Embryonic facial prominence (tissue), 1 donor: Measurements from ENCODE around the gene UPK3BL2.
A peak's percentile ranks its signal among the peaks of the same experiment; 100 is the strongest.
"Not testable (repeated sequence)": the region's sequence is repeated elsewhere in the genome, so short reads cannot be mapped to it uniquely, and the experiment has no call there.

ENCODE experiments used
- DNase-seq: peaks from one replicate; pipeline ENCODE4 v3.0.0-alpha.2; 2016; ENCODE audit errors: extremely low spot score

The UPK3BL2 gene

GRCh38 chr7:102531583-102531982 is 11.9 kb downstream of the UPK3BL2 start:
- not testable (repeated sequence) for DNase-seq

- not testable (repeated sequence) for DNase-seq
Observed at GRCh38 chr7:102527822-102528793, 15.4 kb downstream of the UPK3BL2 start.

DNA sequence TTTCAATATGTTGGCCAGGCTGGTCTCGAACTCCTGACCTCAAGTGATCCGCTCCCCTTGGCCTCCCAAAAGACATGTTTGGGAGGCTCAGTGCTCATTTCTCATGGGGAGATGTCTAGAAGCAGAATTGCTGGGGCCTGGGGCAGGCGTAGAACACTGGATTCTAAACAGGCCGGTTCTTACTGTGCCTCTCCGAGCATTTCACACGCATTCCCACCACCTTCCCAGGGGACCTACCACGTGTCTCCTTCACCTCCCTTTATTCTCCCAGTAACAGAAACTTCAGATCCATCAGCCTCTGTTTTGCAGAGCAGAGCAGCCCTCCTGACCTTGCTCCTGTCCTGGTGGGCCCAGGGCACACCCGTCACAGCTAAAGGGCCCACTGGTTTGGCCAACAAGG is 16.3 kb downstream of the UPK3BL2 start:
- not testable (repeated sequence) for DNase-seq

GRCh38 chr7:102524803-102525202 is 18.7 kb downstream of the UPK3BL2 start:
- DNase-seq: not testable (repeated sequence)

GRCh38 chr7:102520797-102521196 is 22.7 kb downstream of the UPK3BL2 start:
- not testable (repeated sequence) for DNase-seq

DNA sequence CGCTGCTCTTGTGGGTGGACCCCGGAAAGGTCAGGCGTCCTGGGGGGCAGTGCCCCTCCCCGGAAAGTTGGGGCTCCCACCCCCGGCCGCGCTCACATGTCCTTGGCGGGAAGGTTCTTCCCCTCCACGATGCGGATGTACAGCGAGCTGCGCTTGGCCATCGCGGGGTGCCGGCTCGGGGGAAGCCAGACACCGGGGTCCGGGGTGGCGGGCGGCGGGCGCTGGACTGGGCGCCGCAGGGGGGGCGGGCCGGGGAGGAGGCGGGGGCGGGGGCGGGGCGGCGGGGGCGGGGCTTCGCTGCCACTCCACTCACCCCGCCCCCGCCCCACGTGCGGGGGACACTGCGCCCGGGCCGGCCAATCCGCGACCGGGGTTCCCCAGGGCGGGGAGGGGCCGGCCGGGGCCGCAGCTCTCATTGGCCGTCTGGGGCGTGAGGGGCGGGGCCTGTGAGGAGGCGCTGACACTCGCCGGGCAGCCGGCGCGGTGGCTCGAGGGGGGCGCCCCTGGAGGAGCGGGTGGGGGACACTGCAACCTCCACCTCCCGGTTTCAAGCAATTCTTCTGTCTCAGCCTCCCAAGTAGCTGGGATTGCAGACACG is 25.8 kb downstream of the UPK3BL2 start, which contains the start of gene RASA4B:
TSS of gene RASA4B (minus strand) at position 228 of the 598 bp plus-strand sequence. CDS start at position 161, 67 bp downstream.
- DNase-seq: not testable (repeated sequence)

DNA sequence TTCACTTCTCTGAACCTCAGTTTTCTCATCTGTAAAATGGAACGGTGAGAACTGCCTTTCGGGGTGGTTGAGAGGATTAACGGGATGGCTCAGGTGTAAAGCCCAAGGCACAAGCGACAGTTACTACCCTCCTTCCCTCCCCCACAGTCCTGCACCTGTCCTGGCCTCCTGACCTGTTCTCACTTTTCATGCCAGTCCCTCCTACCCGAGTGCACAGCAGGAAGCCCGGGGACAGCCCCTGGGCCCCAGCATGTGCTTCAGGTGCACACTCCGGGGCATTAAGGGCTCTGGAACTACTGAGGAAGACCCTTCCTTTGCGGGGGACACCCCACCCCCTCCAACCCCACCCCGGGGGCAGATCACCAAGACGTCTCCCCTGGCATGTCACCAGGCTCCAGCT is 26.5 kb downstream of the UPK3BL2 start:
- DNase-seq: not testable (repeated sequence)

GRCh38 chr7:102515889-102516288 is 27.6 kb downstream of the UPK3BL2 start:
- not testable (repeated sequence) for DNase-seq

DNA sequence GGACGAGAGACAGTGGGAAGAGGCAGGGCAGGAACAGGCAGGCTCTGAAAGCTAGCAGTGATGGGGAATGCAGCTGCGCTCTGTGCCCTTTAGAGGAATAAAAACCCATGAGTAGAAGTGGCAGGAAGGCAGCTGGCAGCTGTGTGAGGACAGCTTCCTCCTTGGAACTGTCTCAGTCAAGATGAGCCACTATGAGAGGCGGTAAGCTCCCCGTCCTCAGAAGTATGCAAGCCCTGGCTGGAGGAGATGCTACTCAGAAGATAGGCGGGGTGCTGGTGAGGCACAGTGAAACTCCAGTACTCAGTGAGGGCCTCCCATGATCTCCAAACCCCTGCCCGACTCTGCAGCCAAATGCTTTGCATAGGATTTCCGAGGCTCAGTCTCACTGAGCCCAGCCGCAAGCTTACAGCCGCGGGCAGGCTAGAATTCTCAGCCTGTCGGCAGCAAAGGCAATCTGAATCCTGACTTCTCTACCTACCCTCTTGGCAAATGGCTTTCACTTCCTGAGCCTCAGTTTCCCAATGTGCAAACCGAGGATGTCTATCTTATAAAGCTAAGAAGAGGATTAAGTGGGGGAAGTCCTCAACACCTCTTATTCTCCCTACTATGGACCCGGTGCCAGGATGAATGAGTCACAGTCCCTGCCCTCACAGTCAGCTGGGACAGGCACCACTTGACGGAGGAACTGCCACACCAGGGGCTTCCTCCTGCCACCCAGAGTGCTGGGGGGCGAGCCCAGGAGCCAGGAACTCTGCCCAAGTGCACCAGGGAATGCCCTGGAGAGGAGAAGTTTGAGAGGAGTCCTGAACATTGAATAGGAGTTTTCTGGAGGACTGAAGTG is 28.4 kb downstream of the UPK3BL2 start:
- not testable (repeated sequence) for DNase-seq

DNA sequence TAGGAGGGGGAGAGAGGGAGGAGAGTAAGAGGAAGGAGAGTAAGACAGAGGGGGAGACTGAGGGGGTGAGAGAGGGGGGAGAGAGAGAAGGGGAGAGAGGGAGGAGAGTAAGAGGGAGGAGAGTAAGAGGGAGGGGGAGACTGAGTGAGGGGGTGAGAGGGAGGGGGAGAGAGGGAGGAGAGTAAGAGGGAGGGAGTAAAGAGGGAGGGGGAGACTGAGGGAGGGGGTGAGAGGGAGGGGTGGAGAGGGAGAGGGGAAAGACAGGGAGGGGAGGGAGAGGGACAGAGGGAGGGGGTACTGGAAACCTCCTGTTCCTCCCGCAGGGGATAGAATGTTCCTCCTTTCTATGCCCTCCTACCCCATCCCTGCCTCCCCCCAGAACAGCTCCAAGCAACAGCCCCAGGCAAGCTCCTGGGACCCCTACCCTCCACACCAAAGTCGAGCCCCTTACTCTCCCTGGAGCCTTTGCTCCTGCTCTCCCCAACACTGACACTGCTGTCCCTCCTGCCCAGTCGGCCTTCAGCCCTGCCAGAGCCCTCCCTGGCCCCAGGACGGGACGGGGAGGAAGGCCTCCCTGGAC is 30.8 kb downstream of the UPK3BL2 start:
- peak; percentile 99 for DNase-seq

- not testable (repeated sequence) for DNase-seq
Observed at GRCh38 chr7:102511860-102512522, 31.5 kb downstream of the UPK3BL2 start.

DNA sequence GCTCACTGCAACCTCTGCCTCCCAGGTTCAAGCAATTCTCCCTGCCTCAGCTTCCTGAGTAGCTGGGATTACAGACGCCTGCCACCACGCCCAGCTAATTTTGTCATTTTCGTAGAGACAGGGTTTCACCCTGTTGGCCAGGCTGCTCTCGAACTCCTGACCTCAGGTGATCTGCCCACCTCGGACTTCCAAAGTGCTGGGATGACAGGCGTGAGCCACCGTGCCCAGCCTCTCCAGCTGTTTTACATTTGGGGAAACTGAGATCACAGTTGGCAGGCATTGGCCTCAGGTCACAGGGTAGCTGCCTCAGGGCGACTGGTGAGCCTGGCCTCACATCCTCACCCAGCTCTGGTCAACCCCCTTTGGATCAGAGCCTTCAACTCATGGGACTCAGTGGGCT is 32.9 kb downstream of the UPK3BL2 start:
- DNase-seq: not testable (repeated sequence)

DNA sequence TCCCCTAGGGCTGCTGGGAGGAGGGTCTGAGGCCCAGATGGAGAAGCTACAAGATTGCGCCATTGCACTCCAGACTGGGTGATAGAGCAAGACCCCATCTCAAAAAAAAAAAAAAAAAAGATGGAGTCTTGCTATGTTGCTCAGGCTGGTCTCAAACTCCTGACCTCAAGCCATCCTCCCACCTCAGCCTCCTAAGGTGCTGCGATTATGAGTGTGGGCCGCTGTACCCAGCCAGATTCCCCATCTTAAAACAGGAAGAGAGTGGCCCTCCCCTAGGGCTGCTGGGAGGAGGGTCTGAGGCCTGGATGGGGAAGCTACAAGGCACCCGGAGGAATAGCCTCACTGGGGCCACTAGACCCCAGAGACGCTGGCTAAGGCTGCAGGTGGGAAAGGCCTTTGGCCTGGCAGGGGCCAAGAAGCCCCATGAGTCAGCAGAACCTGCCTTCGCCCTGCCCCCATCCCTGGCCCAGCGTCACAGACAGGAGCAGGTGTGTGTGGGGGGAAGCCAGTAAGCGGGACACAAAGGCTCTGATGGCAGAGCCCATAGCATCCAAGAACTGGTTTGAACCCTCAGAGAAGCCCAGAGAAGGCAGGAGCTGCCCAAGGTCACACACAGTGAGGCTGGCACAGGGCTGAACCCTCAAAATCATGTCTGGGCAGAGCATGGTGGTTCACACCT is 35.9 kb downstream of the UPK3BL2 start:
- DNase-seq: not testable (repeated sequence)

GRCh38 chr7:102505298-102506185 is 38.0 kb downstream of the UPK3BL2 start:
- not testable (repeated sequence) for DNase-seq

- not testable (repeated sequence) for DNase-seq
Observed at GRCh38 chr7:102503141-102503540, 40.4 kb downstream of the UPK3BL2 start.

DNA sequence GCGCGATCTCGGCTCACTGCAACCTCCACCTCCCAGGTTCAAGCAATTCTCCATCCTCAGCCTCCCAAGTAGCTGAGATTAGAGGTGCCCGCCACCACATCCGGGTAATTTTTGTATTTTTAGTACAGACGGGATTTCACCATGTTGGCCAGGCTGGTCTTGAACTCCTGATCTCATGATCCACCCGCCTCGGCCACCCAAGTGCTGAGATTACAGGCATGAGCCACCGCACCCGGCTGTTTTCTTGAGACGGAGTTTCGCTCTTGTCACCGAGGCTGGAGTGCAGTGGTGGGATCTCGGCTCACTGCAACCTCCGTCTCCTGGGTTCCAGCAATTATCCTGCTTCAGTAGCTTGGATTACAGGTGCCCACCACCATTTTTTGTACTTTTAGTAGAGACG is 45.2 kb downstream of the UPK3BL2 start:
- not testable (repeated sequence) for DNase-seq

GRCh38 chr7:102497308-102497707 is 46.2 kb downstream of the UPK3BL2 start:
- DNase-seq: not testable (repeated sequence)

GRCh38 chr7:102496861-102497260 is 46.6 kb downstream of the UPK3BL2 start:
- DNase-seq: not testable (repeated sequence)
